ENCODE measurements around the gene CSAD. TPM values are rescaled to one million over a fixed set of nuclear protein-coding genes. Genes with fewer than 3 reads are reported as not detected.
"Not testable (repeated sequence)": the region's sequence is repeated elsewhere in the genome, so short reads cannot be mapped to it uniquely, and the experiment has no call there.

CSAD gene
- total RNA-seq, 1 donor: 7.8 TPM

DNA sequence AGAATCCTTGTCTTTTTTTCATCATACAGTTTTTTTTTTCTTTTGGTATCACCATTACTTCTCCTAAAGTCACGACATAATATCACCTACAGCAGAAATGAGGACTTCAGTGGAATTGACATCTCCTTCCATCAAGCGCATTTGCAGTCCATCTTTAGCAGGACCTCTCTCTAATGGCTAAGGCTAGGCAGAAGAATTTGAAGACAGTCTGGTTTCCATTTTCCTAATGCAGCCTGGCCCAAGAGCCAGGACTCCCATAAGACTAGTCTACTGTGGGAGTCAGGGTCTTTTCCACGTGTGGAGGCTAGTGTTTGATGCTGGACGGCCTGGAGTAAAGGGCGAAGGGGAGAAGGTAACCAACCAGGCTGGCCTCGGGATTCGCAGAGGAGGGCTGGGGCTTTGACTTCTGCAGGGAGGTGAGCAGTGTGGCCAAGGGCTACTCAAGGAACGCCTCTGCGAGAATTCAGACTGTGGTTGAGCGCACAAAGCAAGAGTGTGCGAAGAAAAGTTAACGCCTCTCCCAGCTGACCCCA, 972 bp downstream of the CSAD start:
- TF ChIP-seq, protein P1, sequence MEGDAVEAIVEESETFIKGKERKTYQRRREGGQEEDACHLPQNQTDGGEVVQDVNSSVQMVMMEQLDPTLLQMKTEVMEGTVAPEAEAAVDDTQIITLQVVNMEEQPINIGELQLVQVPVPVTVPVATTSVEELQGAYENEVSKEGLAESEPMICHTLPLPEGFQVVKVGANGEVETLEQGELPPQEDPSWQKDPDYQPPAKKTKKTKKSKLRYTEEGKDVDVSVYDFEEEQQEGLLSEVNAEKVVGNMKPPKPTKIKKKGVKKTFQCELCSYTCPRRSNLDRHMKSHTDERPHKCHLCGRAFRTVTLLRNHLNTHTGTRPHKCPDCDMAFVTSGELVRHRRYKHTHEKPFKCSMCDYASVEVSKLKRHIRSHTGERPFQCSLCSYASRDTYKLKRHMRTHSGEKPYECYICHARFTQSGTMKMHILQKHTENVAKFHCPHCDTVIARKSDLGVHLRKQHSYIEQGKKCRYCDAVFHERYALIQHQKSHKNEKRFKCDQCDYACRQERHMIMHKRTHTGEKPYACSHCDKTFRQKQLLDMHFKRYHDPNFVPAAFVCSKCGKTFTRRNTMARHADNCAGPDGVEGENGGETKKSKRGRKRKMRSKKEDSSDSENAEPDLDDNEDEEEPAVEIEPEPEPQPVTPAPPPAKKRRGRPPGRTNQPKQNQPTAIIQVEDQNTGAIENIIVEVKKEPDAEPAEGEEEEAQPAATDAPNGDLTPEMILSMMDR (IDR thresholded peaks at IDR 0.05; ENCODE audit: insufficient read depth, low read depth, low read length): no peak
- DNase-seq (ENCODE audit: low read depth): no peak
- peak overlapping the region; percentile 81 for H3K4me3 ChIP-seq (ENCODE audit: low read depth, low read length)

DNA sequence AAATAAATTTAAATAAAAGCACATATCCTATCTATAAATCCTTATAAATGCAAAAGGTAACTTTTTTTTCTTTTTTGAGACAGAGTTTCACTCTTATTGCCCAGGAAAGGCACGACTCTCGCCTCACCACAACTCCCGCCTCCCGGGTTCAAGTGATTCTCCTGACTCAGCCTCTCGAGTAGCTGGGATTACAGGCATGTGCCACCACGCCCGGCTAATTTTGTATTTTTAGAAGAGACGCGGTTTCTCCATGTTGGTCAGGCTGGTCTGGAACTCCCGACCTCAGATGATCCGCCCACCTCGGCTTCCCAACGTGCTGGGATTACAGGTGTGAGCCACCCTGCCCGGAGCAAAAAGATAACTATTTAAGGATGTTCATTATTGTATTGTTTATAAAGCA, 1.9 kb downstream of the CSAD start:
- not testable (repeated sequence) for DNase-seq (ENCODE audit: low read depth)

DNA sequence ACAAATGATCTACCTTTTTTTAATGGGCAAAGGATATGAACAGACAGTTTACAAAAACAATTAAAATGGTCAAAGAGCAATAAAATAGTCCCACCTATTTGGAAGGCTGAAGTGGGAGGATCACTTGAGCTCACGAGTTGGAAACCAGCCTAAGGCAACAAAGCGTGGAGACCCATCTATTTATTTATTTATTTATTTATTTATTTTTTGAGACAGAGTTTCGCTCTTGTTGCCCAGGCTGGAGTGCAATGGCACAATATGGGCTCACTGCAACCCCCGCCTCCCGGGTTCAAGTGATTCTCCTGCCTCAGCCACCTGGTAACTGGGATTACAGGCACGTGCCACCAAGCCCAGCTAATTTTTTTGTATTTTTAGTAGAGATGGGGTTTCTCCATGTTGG, 3.3 kb downstream of the CSAD start:
- H3K4me3 ChIP-seq (ENCODE audit: low read depth, low read length); DNase-seq (ENCODE audit: low read depth): not testable (repeated sequence)

More for the DNA sequence above, 1.9 kb downstream of the CSAD start:
- not testable (repeated sequence) for H3K4me3 ChIP-seq (ENCODE audit: low read depth, low read length)

DNA sequence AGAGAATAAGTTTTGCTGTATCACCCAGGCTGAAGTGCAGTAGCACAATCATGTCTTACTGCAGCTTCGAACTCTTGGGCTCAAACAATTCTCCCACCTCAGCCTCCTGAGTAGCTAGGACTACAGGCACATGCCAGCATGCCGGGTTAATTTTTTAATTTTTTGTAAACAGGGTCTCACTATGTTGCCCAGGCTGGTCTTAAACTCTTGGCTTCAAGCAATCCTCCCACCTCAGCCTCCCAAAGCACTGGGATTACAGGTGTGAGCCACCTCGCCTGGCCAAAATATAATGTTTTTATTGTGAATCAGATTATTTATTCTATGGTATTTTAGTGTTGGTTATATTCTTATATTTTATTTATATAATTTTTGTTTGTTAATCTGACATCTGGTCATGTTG, 4.0 kb downstream of the CSAD start:
- TF ChIP-seq, protein P1 (IDR thresholded peaks at IDR 0.05; ENCODE audit: insufficient read depth, low read depth, low read length): no peak
- no peak for DNase-seq (ENCODE audit: low read depth)

DNA sequence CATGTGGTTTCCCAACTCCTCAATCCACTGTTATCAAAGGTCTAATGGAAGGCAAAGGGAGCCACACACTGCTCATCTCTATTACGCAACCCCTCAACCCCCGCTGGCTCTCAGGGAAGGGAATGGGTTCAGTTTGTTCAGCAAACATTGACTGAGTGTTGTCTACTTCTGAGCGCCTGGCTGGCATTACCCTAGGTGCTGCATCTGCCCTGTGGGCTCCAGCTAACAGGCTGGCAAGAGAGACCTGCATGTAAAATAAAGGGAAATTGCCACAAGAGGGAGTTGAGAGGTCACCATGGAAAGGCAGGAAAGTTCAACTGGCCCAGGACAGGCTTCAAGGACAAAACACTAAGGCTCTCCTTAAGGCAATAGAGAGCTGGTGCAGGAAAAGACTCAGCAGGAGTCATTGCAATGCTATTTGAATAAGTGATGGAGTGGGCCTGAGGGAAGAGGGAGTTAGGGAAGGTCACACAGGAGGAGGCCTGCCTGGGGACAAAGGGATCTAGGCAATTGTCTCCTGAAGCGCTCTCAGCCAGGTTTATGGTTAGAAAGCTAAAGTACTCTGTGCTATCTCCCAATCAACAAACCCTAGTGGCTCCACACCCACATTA, 5.7 kb downstream of the CSAD start:
- TF ChIP-seq, protein P1 (IDR thresholded peaks at IDR 0.05; ENCODE audit: insufficient read depth, low read depth, low read length): peak; percentile 29
- no peak overlapping the region for H3K4me3 ChIP-seq (ENCODE audit: low read depth, low read length)
- DNase-seq (ENCODE audit: low read depth): peak; percentile 32

More for the DNA sequence above, 4.0 kb downstream of the CSAD start:
- H3K4me3 ChIP-seq (ENCODE audit: low read depth, low read length): no peak overlapping the region

DNA sequence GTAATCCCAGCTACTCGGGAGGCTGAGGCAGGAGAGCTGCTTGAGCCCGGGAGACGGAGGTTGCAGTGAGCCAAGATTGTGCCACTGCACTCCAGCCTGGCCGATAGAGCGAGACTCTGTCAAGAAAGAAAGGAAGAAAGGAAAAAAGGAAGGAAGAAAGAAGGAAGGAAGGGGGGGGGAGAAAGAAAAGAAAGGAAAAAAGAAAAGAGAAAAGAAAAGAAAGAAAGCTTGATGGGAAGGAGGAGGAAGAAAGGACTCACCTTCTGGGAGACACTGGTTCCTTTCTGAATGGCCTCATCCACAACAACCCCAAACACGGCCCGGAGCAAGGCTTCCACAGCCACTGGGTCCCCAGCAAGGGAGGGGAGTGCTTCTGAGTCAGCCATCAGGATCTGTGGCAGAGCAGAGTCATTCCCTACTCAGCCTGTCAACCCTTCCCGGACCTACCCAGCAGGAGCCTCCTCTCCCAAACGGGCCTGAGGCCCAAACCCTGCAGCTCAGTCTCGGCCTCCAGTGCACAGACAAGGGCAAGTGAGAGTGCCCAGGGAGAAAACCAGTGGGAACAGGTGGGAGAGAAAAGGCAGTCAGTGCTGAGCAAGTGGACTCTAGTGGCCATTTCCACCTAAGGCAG, 7.5 kb downstream of the CSAD start:
- TF ChIP-seq, protein P1 (IDR thresholded peaks at IDR 0.05; ENCODE audit: insufficient read depth, low read depth, low read length): no peak
- H3K4me3 ChIP-seq (ENCODE audit: low read depth, low read length): no peak overlapping the region
- peak; percentile 18 for DNase-seq (ENCODE audit: low read depth)

DNA sequence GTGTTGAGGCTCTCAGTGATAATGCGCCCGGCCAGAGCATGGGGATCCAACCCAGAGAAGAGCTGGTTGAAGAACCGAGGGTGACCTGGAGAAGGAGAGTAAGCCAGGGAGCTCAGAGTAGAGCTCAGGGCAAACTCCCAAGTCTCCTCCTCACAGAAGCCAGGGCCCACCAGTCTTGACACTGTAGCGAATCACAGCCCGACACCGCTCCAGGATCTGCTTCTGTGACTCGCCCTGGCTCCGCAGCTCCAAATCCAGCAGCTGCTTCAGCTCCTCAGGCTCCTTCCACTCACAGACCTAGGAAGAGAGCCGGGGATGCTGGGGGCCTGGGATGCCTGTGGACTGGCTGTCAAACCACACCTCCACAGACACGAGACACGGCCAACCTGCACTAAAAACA, 8.4 kb downstream of the CSAD start:
- TF ChIP-seq, protein P1 (IDR thresholded peaks at IDR 0.05; ENCODE audit: insufficient read depth, low read depth, low read length): no peak
- H3K4me3 ChIP-seq (ENCODE audit: low read depth, low read length): no peak overlapping the region
- DNase-seq (ENCODE audit: low read depth): peak; percentile 47
